ENCODE results near the gene RHBG. TPM values are rescaled to one million over a fixed set of nuclear protein-coding genes. Genes with fewer than 3 reads are reported as not detected.

The RHBG gene
- total RNA-seq, 2 experiments from 2014 or later: not detected

- no peak overlapping the region for H3K4me3 Mint-ChIP-seq
- peaks cover 4% of the 10 kb centered on the region for H3K4me1 Mint-ChIP-seq
- H3K9me3 Mint-ChIP-seq: no peaks in the 10 kb centered on the region
- peaks cover 44% of the 10 kb centered on the region for H3K27me3 Mint-ChIP-seq
- H3K27ac Mint-ChIP-seq: no peak overlapping the region
- DNase-seq: no peak
- H3K36me3 Mint-ChIP-seq: no peaks in the 10 kb centered on the region
Measured at GRCh38 chr1:156388174-156389137, 19.4 kb downstream of the RHBG start.

- H3K27me3 Mint-ChIP-seq: peaks cover 44% of the 10 kb centered on the region
Measured at GRCh38 chr1:156389311-156389710, 20.3 kb downstream of the RHBG start.

GRCh38 chr1:156390469-156391365 is 21.7 kb downstream of the RHBG start:
- H3K27me3 Mint-ChIP-seq: peaks cover 49% of the 10 kb centered on the region
- no peak overlapping the region for H3K27ac Mint-ChIP-seq
- H3K4me1 Mint-ChIP-seq: peaks cover 3% of the 10 kb centered on the region
- H3K36me3 Mint-ChIP-seq: no peaks in the 10 kb centered on the region
- no peak overlapping the region for H3K4me3 Mint-ChIP-seq
- H3K9me3 Mint-ChIP-seq: no peaks in the 10 kb centered on the region
- DNase-seq: no peak

More at GRCh38 chr1:156389311-156389710, 20.3 kb downstream of the RHBG start:
- Mint-ChIP-seq H3K9me3 (no peaks in the 10 kb centered on the region), H3K36me3 (no peaks in the 10 kb centered on the region), H3K4me1 (peaks cover 4% of the 10 kb centered on the region), H3K4me3 (no peak overlapping the region), H3K27ac (no peak overlapping the region)
- DNase-seq: no peak

- no peaks in the 10 kb centered on the region for H3K4me1 Mint-ChIP-seq
- no peak overlapping the region for H3K27ac Mint-ChIP-seq
- no peaks in the 10 kb centered on the region for H3K9me3 Mint-ChIP-seq
- peaks cover 46% of the 10 kb centered on the region for H3K27me3 Mint-ChIP-seq
- DNase-seq: no peak
- no peak overlapping the region for H3K4me3 Mint-ChIP-seq
- no peaks in the 10 kb centered on the region for H3K36me3 Mint-ChIP-seq
Measured at GRCh38 chr1:156391366-156391677, 22.3 kb downstream of the RHBG start.

GRCh38 chr1:156391701-156392100 is 22.7 kb downstream of the RHBG start:
- Mint-ChIP-seq H3K9me3 (no peaks in the 10 kb centered on the region), H3K4me1 (no peaks in the 10 kb centered on the region), H3K36me3 (no peaks in the 10 kb centered on the region), H3K27ac (no peak overlapping the region), H3K27me3 (peaks cover 43% of the 10 kb centered on the region), H3K4me3 (no peak overlapping the region)
- DNase-seq: no peak

GRCh38 chr1:156392452-156392853 is 23.4 kb downstream of the RHBG start:
- Mint-ChIP-seq H3K36me3 (no peaks in the 10 kb centered on the region), H3K27ac (no peak overlapping the region), H3K27me3 (peaks cover 35% of the 10 kb centered on the region), H3K4me3 (no peak overlapping the region), H3K9me3 (no peaks in the 10 kb centered on the region), H3K4me1 (no peaks in the 10 kb centered on the region)
- DNase-seq: no peak

- H3K36me3 Mint-ChIP-seq: no peaks in the 10 kb centered on the region
- H3K27ac Mint-ChIP-seq: no peak overlapping the region
- no peaks in the 10 kb centered on the region for H3K4me1 Mint-ChIP-seq
- H3K9me3 Mint-ChIP-seq: no peaks in the 10 kb centered on the region
- H3K4me3 Mint-ChIP-seq: no peak overlapping the region
- H3K27me3 Mint-ChIP-seq: peaks cover 29% of the 10 kb centered on the region
- no peak for DNase-seq
Measured at GRCh38 chr1:156393095-156393494, 24.1 kb downstream of the RHBG start.

GRCh38 chr1:156394082-156394481 is 25.1 kb downstream of the RHBG start:
- Mint-ChIP-seq H3K27me3 (peaks cover 27% of the 10 kb centered on the region), H3K9me3 (no peaks in the 10 kb centered on the region), H3K4me3 (no peak overlapping the region), H3K27ac (no peak overlapping the region), H3K36me3 (no peaks in the 10 kb centered on the region), H3K4me1 (no peaks in the 10 kb centered on the region)
- DNase-seq: no peak

- no peak overlapping the region for H3K27ac Mint-ChIP-seq
Measured at GRCh38 chr1:156394835-156395461, 25.9 kb downstream of the RHBG start.

GRCh38 chr1:156399355-156400125 is 30.5 kb downstream of the RHBG start:
- H3K27me3 Mint-ChIP-seq: peaks cover 24% of the 10 kb centered on the region
- no peak overlapping the region for H3K4me3 Mint-ChIP-seq
- no peak for DNase-seq
- H3K27ac Mint-ChIP-seq: no peak overlapping the region
- peaks cover 2% of the 10 kb centered on the region for H3K4me1 Mint-ChIP-seq
- no peaks in the 10 kb centered on the region for H3K9me3 Mint-ChIP-seq
- no peaks in the 10 kb centered on the region for H3K36me3 Mint-ChIP-seq

More at GRCh38 chr1:156394835-156395461, 25.9 kb downstream of the RHBG start:
- no peak overlapping the region for H3K4me3 Mint-ChIP-seq
- no peak for DNase-seq
- no peaks in the 10 kb centered on the region for H3K4me1 Mint-ChIP-seq
- H3K27me3 Mint-ChIP-seq: peaks cover 24% of the 10 kb centered on the region
- no peaks in the 10 kb centered on the region for H3K36me3 Mint-ChIP-seq
- no peaks in the 10 kb centered on the region for H3K9me3 Mint-ChIP-seq

GRCh38 chr1:156400191-156400935 is 31.4 kb downstream of the RHBG start:
- Mint-ChIP-seq H3K27ac (no peak overlapping the region), H3K27me3 (peaks cover 19% of the 10 kb centered on the region), H3K4me1 (peaks cover 2% of the 10 kb centered on the region), H3K9me3 (no peaks in the 10 kb centered on the region), H3K4me3 (no peak overlapping the region), H3K36me3 (no peaks in the 10 kb centered on the region)
- DNase-seq: no peak

- H3K9me3 Mint-ChIP-seq: no peaks in the 10 kb centered on the region
- H3K27ac Mint-ChIP-seq: no peak overlapping the region
- no peak overlapping the region for H3K4me3 Mint-ChIP-seq
- peaks cover 2% of the 10 kb centered on the region for H3K4me1 Mint-ChIP-seq
- no peak for DNase-seq
- H3K36me3 Mint-ChIP-seq: no peaks in the 10 kb centered on the region
- H3K27me3 Mint-ChIP-seq: peaks cover 22% of the 10 kb centered on the region
Measured at GRCh38 chr1:156401041-156401574, 32.1 kb downstream of the RHBG start.

- peaks cover 2% of the 10 kb centered on the region for H3K4me1 Mint-ChIP-seq
- DNase-seq: no peak
- peaks cover 28% of the 10 kb centered on the region for H3K27me3 Mint-ChIP-seq
- no peak overlapping the region for H3K27ac Mint-ChIP-seq
- H3K36me3 Mint-ChIP-seq: no peaks in the 10 kb centered on the region
- H3K9me3 Mint-ChIP-seq: no peaks in the 10 kb centered on the region
- no peak overlapping the region for H3K4me3 Mint-ChIP-seq
Measured at GRCh38 chr1:156401681-156402081, 32.7 kb downstream of the RHBG start.

All from activated naive CD8-positive, alpha-beta T cell treated with anti-CD3 and anti-CD28 coated beads for 36 hours (primary cell).